Embryonic facial prominence (tissue), 1 donor: ENCODE data around the gene PSMA8.
"Not testable (repeated sequence)": the region's sequence is repeated elsewhere in the genome, so short reads cannot be mapped to it uniquely, and the experiment has no call there.

Source experiments
- DNase-seq: peaks from one replicate; pipeline ENCODE4 v3.0.0-alpha.2; 2016; ENCODE audit errors: extremely low spot score

The PSMA8 gene

DNA sequence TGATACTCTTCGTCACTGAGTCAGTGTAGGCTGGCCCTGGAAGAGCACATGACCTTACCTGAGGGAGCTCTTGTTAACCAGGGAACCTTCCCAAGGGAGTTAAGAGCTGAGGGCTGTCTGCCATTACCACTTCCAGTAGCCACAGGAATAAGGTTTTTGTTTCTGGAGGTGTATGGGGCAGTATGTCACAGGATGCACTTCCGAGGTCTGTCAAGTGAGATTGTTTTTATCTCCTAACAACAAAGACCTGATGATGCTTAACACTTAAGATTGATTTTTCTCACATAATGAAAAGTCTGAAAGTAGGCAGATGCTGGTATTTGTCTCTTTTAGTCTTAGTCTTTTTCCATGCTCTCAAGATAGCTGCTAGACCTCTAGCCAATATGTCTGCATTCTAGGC, 41.8 kb downstream of the PSMA8 start:
- no peak for DNase-seq

DNA sequence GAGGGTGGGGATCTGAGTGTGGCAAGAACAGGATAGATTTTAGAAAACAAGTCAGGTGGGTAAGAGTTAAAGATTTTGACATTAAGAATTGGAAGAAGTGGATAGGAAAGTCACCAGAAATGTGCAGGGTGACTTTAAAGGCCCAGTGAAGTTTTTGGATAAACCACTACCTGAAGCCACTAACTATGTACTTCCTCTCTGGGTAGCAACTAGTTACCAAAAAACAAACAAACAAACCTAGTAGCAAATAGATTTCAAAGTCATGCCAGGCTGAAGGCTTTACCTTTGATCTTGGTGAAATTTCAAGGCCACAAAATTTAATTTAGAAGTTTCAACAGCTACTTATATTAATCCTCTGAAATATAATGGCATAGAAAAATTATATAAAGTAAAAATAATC, 42.5 kb downstream of the PSMA8 start:
- no peak for DNase-seq

DNA sequence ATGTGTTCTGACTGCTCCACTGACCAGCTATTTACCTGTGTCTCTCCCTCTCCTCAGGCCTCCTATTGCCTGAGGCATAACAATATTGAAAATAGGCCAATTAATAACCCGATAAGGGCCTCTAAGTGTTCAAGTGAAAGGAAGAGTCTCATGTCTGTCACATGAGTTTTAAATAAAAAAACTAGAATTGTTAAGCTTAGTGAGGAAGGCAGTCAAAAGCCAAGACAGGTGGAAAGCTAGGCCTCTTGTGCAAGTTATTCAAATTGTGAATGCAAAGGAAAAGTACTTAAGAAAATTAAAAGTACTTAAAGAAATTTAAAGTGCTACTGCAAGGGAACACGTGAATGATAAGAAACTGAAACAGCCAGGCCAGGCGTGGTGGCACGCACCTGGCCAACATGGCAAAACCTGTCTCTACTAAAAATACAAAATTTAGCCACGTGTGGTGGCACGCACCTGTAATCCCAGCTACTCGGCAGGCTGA, 47.7 kb downstream of the PSMA8 start:
- DNase-seq = no peak

DNA sequence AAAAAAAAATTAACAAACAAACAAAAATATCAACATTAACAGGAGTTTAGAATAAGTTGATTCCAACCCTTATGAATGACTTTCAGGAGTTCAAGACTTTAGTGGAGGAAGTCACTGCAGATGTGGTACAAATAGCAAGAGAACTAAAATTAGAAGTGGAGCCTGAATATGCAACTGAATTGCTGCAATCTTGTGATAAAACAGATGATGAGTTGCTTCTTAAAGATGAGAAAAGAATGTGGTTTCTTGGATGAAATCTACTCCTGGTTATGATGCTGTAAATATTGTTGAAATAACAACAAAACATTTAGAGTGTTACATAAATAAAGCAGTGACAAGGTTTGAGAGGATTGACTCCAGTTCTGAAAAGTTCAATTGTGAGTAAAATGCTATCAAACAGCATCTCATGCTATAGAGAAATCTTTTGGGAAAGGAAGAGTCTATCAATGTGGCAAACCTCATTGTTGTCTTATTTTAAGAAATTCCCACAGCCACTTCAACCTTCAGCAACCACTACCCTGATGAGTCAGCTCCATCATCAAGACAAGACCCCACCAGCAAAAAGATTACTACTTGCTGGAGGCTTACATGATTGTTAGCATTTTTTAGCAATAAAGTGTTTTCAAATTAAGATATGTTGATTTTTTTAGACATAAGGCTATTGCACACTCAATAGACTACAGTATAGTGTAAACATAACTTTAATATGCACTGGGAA, 49.9 kb downstream of the PSMA8 start:
- no peak for DNase-seq

DNA sequence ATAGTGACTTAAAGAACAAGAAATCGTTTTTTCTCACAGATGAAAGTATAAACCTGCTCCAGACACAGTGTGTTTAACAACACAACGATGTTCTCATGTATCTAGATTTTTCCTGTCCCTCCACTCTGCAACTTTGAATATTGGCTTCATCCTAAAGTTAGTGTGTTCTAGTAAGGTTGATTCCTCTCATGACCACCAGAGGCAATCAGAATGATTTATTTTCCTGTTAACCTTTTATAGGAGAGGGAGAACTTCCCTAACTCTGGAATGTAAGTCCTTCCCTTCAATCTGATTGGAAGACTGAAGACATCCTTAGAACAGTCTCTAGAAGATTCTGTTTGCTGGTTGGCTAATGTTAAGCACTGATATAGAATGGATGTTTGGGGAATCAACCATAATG, 51.6 kb downstream of the PSMA8 start:
- DNase-seq = no peak

DNA sequence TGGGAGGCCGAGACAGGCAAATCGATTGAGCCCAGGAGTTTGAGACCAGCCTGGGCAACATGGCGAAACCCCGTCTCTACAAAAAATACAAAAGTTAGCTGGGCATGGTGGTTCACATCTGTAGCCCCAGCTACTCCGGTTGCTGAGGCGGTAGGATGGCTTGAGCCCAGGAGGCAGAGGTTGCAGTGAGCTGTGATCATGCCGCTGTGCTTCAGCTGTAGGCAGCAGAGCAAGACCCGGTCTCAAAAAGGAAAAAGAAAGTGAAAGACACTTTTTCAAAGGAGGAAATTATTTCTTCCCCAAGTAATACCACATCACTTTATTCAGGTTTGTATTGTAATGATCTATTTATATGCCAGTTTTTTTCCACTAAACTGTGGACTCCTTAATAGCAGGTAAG, 56.8 kb downstream of the PSMA8 start:
- no peak for DNase-seq

DNA sequence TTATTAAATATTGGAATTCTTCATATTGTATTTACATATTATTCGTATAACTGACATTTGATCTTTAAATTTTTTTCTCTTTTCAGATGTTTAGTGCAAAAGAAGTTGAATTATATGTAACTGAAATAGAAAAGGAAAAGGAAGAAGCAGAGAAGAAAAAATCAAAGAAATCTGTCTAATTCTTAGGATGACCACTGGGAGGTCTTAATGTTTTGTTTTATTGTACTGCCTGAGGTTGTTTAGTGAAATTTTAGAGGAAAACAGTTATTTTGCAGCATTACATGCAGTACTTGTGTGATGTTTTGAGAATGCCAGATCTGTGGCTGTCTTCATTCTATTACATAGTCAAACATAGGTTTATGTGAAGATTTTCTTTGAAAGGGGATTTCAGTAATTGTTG, 58.6 kb downstream of the PSMA8 start:
- no peak for DNase-seq

DNA sequence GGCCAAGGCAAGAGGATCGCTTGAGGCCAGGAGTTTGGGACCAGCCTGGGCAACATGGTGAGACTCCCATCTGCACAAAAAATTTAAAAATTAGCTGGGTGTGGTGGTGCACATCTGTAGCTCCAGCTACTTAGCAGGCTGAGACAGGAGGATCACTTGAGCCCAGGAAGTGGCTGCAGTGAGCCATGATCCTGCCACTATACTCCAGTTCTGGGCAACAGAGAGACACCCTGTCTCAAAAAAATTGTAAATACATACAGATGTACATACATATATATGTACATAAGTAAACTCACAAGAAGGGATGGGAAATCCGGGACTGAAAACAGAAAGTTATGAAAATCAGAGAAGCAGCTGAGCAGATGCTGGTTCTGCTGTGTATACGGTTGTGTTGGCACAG, 62.9 kb downstream of the PSMA8 start:
- no peak for DNase-seq

DNA sequence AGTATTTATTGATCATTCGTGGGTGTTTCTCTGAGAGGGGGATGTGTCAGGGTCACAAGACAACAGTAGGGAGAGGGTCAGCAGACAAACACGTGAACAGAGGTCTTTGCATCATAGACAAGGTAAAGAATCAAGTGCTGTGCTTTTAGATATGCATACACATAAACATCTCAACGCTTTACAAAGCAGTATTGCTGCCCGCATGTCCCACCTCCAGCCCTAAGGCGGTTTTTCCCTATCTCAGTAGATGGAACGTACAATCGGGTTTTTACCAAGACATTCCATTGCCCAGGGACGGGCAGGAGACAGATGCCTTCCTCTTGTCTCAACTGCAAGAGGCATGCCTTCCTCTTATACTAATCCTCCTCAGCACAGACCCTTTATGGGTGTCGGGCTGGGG, 68.3 kb downstream of the PSMA8 start:
- DNase-seq = not testable (repeated sequence)

DNA sequence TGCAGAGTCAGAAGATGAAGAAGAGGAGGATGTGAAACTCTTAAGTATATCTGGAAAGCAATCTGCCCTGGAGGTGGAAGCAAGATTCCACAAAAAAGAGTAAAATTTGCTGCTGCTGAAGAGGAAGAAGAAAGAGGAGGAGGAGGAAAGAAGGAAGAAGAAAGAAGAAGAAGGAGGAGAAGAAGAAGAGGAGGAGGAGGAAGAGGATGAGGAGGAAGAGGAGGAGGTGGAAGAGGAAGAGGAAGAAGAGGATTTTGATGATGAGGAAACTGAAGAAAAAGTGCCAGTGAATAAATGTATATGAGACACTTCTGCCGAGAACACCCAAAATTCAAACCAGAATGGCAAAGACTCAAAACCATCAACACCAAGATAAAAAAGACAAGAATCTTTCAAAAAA, 71.6 kb downstream of the PSMA8 start:
- DNase-seq = no peak

DNA sequence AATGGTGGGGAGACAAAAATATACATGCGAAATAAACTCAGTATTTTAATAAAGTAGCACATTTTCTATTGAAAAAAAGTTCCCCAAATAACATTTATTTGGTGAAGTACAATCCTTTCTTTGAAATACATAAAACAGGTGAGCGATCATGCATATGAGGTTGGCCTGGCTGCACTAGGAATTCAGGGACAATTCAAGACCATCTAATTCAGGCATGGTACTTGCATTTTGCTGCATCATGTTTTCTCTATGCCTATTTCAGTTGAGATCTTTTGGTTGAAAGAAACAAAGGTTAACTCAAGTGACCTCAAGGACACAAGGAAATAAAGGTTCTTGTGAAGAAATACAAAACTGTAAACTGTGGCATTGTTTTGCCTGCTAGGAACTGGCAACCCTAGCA, 72.8 kb downstream of the PSMA8 start:
- DNase-seq = no peak

DNA sequence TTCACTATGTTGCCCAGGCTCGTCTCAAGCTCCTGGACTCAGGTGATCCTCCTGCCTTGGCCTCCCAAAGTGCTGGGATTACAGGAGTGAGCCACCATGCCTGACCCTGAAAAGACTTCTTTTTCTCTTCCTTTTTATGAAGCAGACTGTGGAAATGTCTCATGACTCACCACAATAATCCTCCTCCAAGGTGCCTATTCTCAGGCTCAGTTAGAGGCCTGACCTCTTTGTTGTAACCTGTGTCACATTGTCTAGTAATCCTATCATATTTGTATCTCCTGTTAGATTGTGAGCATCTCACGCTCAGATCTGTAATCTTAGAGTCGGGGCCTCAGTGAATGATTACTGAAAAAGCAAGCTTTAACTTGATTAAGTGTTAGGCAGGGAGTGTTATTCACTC, 74.3 kb downstream of the PSMA8 start:
- no peak for DNase-seq

DNA sequence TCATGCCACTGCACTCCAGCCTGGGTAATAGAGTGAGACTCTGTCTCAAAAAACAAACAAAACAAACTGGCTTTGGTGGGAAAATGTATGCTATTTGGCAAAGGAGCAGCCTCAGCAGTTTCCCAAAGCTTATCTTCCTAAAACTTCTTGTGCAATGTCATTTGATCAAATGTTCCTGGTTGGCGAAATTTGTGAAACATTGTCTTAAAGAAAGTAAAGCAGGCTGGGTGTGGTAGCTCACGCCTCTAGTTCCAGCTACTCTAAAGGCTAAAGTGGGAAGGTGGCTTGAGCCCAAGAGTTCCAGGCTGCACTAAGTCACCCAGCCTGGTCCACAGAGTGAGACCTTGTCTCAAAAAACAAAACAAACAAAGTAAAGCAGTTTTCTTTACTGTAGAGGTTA, 75.3 kb downstream of the PSMA8 start:
- DNase-seq = no peak

DNA sequence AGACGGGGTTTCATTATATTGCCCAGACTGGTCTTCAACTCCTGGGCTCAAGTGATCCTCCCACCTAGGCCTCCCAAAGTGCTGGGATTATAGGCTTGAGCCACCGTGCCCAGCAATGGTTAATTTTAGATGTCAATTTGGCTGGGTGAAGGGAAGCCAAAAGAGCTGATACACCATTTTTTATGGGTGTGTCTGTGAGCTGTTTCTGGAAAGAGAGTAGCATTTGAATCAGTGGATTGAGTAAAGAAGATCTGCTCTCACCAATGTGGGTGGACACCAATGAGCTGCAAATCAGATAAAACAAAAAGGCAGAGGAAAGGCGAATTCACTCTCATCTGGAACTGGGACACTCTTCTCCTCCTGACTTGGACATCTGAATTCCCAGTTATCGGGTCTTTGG, 76.5 kb downstream of the PSMA8 start:
- DNase-seq = no peak

DNA sequence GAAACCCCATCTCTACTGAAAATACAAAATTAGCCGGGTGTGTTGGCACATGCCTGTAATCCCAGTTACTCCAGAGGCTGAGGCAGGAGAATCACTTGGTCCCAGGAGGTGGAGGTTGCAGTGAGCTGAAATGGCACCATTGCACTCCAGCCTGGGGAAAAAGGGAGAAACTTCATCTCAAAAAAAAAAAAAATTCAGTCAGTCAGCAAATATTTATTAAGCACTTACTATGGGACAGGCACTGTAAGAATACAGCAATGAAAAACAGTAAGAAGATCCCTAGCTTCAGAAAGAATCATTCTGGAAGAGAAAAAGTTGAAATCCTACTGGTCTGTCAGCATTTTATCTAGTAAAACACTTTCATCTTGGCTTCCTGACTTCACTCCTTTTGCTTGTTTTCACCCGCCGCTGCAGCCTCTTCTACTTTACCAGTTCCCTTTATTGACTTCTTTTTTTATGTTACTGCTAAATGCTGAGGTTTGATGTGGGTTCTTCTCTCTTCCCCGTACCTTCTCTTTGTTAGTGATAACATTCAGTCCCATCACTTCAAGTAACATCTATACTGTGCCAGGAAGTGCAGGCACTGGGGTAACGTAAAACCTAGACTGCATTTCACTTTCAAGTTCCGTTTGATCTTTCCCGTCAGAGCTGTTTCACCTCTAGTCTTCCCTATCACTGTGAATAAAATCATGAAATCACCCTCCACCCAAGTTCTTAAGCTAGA, 81.7 kb downstream of the PSMA8 start:
- DNase-seq = no peak

DNA sequence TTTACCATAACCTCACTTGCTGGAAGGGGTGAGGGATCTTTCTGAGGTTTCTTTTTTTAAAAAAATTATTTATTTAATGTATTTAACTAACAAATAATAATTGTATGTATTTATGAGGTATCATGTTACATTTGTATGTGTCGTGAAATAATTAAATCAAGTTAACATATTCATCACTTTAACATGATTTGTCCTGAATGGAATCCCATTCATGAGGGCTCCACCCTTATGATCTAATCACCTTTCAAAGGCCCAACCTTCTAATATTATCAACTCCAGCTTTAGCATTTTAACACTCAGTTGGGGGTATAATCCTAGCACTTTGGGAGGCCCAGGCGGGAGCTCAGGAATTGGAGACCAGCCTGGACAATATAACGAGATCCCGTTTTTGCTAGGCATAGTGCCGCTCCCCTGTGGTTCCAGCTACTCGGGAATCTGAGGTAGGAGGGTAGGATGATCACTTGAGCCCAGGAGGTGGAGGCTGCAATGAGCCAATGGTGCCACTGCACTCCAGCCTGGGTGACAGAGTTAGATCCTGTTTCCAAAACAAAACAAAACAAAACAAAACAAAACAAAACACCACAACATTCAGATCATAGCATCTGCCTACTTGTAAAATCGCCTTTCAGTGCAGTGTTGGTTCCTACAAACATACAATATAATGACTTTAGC, 91.5 kb downstream of the PSMA8 start:
- no peak for DNase-seq

DNA sequence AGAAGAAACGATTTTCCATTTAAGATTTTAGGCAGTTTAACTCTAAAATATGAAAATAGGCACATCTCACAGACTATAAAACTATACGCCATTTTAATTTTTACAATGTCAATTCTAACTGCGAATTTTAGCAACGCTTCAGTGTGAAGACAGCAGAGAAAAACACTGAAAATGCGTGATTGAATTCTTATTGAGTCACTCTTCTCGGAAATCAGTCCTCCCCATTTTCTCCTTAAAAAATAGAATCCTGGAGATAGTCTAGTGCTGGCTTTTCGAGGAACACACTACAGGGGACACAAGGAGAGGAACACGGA, 92.2 kb downstream of the PSMA8 start:
- no peak for DNase-seq

DNA sequence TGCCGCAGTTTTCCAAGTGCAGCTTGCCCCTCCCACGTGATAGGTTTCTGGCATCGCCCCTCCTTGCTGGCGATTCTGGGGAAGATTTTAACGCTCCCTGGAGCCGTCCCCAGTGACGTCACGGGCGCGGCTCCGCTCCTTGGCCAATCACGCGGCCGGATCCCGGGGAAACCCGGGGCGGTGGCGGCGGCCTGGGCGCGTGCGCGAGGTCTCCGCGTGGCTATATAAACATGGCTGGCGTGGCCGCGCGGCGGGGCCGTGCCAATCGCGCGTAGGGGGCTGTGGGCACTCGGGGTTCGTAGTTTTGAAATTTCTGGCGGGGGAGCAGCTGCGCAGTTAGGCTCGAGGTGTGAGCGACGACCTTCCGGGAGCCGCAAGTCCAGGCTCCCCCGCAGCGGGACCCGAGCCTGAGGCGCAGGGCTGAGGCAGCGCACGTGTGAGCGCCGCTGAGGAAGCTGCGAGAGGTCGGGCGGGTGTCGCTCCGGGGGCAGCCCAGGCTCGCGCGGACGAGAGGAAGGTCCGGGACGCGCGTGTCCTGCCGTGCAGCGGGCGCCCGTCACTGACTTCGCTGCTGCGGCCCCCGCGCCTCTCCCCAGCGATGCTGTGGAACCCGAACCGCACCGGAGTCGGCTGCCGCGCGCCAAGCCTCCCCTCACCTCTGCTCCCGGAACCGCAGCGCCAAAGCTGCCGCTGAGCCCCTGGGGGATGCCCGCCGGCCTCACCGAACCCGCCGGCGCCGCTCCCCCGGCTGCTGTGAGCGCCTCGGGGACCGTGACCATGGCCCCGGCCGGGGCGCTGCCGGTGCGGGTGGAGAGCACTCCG, 92.8 kb downstream of the PSMA8 start, which contains the start of gene TAF4B:
TSS of gene TAF4B (plus strand) at position 217 of the 822 bp plus-strand sequence. CDS start at position 706, 489 bp downstream.
- DNase-seq = peak; percentile 87

DNA sequence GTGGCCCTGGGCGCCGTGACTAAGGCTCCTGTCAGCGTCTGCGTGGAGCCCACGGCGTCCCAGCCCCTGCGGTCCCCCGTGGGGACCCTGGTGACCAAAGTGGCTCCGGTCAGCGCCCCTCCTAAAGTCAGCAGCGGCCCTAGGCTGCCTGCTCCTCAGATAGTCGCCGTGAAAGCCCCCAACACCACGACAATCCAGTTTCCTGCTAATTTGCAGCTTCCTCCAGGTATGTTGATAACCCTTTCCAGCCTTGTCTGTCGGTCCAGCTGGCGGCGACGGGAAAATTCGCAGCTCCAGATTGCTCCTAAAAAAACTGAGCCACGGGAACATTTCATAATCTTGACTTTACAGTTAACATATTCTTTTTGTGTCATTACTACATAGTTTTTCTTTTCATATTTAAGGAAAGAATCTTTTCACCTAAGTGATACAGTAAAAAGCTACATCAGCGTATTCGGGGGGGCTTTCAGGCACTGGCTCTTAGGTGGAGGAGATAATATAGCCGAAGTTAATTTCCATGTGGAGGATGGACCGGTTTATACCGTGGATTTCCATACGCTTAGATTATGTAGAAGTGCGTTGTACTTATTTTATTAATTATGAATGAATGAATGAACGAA, 93.5 kb downstream of the PSMA8 start:
- no peak for DNase-seq

DNA sequence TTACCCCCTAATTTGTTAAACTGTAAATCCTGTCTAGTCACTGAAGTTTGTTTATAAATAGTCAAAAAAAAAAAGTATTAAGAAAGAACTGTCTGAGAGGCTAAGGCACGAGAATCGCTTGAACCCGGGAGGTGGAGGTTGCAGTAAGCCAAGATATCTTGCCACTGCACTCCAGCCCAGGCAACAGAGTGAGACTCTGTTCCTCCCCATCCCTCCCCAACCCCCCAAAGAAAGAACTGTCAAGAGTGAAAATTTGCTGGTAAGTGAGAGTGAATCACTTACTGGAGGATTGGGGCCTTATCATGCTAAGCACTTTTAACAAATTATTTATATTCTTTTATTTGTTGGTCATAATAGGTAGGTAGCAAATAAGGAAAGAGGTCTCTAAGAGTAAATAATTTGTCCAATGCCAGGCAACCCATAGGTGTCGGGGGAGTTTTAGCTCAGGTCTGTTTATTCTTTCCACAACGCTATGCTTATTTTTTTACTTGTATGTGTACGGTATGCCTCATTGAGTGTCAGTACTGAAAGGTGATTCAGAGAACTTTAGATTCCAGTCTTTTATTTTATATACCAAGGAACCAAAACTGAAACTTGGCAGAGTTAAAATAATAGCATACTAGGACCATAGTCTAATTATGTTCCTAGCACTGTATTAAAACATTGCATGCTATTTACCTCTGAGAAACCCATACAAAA, 95.0 kb downstream of the PSMA8 start:
- DNase-seq = no peak

DNA sequence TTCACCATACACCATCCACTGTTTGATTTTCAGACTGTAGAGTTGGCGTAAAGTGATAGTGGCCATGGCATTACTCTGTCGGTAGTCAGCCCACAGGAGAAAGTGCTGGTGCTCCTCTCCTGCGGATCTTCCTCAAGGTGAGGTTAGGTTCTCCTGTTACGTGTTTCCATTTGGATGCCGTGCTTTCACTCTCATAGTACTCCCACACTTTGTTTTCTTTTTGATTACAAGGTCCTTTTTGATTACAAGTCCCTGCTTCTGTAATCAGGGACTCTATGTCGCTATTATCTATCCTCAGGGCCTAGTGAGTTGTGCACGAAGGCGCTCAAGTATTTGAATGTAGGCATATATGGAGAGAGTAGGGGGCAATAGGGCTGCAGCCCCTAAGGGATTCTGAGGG, 96.8 kb downstream of the PSMA8 start:
- DNase-seq = no peak
